GM19328 (cell line): ENCODE data around the gene RIPK1.
"Not testable (repeated sequence)": the region's sequence is repeated elsewhere in the genome, so short reads cannot be mapped to it uniquely, and the experiment has no call there.

ENCODE experiments used
- ATAC-seq: cut with Tn5 transposase; IDR thresholded peaks from one replicate; pipeline ENCODE4 v1.9.1; 2021; ENCODE audit warnings: mild to moderate bottlenecking, moderate library complexity; ENCODE audit not compliant: unreplicated experiment

The RIPK1 gene

GRCh38 chr6:3133515-3133914, 65.2 kb downstream of the RIPK1 start:
- no peak for ATAC-seq

- no peak for ATAC-seq
Measured at GRCh38 chr6:3135668-3136291, 67.5 kb downstream of the RIPK1 start.

- no peak for ATAC-seq
Measured at GRCh38 chr6:3136292-3137011, 68.2 kb downstream of the RIPK1 start.

- no peak for ATAC-seq
Measured at GRCh38 chr6:3137057-3137777, 68.9 kb downstream of the RIPK1 start.

GRCh38 chr6:3137873-3138272, 69.6 kb downstream of the RIPK1 start:
- not testable (repeated sequence) for ATAC-seq

- ATAC-seq = no peak
Measured at GRCh38 chr6:3138341-3138740, 70.0 kb downstream of the RIPK1 start.

GRCh38 chr6:3139090-3139903, 71.0 kb downstream of the RIPK1 start:
- no peak for ATAC-seq

GRCh38 chr6:3140201-3140600, 71.9 kb downstream of the RIPK1 start:
- no peak for ATAC-seq

GRCh38 chr6:3142536-3142935, 74.2 kb downstream of the RIPK1 start:
- ATAC-seq = no peak

GRCh38 chr6:3143158-3143557, 74.9 kb downstream of the RIPK1 start:
- ATAC-seq = no peak

GRCh38 chr6:3144571-3144970, 76.3 kb downstream of the RIPK1 start:
- no peak for ATAC-seq

- no peak for ATAC-seq
Measured at GRCh38 chr6:3147914-3148757, 79.8 kb downstream of the RIPK1 start.

GRCh38 chr6:3151691-3152090, 83.4 kb downstream of the RIPK1 start:
- ATAC-seq = no peak

- ATAC-seq = no peak
Measured at GRCh38 chr6:3152689-3153088, 84.4 kb downstream of the RIPK1 start.

- ATAC-seq = not testable (repeated sequence)
Measured at GRCh38 chr6:3155416-3155815, 87.1 kb downstream of the RIPK1 start.

GRCh38 chr6:3156184-3157130, 88.2 kb downstream of the RIPK1 start:
- ATAC-seq = not testable (repeated sequence)

GRCh38 chr6:3157131-3157933, 89.0 kb downstream of the RIPK1 start, which contains the start of gene TUBB2A:
TUBB2A (minus strand) TSS chr6:3157544; CDS start chr6:3157463, 81 bp downstream.
- ATAC-seq = peak; percentile 67
